ENCODE data around the gene ANKEF1. TPM values are rescaled to one million over a fixed set of nuclear protein-coding genes. Genes with fewer than 3 reads are reported as not detected.
"Not testable (repeated sequence)": the region's sequence is repeated elsewhere in the genome, so short reads cannot be mapped to it uniquely, and the experiment has no call there.

The ANKEF1 gene
- total RNA-seq, 1 experiment from 2014 or later = 1.2 TPM

DNA sequence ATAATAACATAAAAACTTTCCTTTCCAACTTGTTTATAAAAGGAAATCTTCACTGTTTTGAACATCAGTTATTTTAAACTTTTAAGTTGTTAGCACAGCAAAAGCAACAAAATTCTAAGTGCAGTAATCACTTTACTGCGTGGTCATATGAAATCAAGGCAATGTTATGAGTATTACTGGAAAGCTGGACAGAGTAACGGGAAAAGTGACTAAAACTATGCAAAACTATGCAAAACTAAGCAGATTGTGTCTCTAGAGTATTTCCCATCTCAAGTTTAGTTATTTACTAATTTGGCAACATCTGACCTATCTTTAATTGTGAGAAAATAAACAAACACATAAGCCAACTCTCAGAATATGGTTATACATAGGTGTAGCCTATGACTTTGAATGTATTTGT lies 10.9 kb upstream of the ANKEF1 start:
- in situ Hi-C loops (cut with HindIII; ENCODE audit: low sequenced_read_pairs) = no loop called here
- no peak for DNase-seq (ENCODE audit: low spot score)

DNA sequence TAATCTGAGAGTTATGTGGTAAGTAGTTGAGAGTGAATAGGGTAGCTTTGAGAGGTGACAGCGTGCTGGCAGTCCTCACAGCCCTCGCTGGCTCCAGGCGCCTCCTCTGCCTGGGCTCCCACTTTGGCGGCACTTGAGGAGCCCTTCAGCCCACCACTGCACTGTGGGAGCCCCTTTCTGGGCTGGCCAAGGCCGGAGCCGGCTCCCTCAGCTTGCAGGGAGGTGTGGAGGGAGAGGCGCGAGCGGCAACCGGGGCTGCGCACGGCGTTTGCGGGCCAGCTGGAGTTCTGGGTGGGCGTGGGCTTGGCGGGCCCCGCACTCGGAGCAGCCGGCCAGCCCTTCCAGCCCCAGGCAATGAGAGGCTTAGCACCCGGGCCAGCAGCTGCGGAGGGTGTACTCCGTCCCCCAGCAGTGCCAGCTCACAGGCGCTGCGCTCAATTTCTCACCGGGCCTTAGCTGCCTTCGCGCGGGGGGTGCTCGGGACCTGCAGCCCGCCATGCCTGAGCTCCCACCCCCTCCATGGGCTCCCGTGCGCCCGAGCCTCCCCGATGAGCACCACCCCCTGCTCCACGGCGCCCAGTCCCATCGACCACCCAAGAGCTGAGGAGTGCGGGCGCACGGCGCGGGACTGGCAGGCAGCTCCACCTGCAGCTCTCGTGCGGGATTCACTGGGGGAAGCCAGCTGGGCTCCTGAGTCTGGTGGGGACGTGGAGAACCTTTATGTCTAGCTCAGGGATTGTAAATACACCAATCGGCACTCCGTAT lies 3.2 kb upstream of the ANKEF1 start:
- in situ Hi-C loops (cut with HindIII; ENCODE audit: low sequenced_read_pairs); DNase-seq (ENCODE audit: low spot score): not testable (repeated sequence)

GRCh38 chr20:10032269-10032668 lies 2.5 kb upstream of the ANKEF1 start:
- in situ Hi-C loops (cut with HindIII; ENCODE audit: low sequenced_read_pairs) = not testable (repeated sequence)

DNA sequence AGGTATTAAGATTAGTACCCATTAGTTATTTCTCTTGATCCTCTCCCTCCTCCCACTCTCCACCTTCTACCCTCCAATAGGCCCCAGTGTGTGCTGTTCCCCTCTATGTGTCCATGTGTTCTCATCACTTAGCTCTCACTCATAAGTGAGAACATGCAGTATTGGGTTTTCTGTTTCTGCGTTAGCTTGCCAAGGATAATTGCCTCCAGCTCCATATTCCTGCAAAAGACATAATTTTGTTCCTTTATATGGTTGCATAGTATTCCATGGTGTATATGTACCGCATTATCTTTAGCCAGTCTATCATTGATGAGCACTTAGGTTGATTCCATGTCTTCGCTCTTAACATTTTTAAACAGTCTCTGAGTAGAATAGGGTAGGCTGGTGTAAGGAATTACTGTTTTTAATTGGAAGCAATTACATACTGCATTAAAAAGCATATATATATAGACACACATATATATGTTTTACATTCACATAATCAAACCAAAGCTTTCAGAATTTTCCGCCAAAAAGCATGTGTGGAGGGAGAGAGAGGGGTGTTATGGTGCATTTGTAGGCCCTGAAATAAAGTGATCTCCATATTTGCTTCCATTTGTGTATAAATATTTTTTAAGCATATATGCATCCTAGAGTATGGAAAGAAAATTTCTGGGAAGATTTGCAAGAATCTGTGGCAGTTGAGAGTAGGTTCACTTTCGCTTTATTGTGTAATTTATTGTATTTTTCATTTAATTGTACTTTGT lies 709 bp upstream of the ANKEF1 start:
- in situ Hi-C loops (cut with HindIII; ENCODE audit: low sequenced_read_pairs) = no loop called here
- no peak for DNase-seq (ENCODE audit: low spot score)

More at GRCh38 chr20:10032269-10032668, 2.5 kb upstream of the ANKEF1 start:
- not testable (repeated sequence) for DNase-seq (ENCODE audit: low spot score)

DNA sequence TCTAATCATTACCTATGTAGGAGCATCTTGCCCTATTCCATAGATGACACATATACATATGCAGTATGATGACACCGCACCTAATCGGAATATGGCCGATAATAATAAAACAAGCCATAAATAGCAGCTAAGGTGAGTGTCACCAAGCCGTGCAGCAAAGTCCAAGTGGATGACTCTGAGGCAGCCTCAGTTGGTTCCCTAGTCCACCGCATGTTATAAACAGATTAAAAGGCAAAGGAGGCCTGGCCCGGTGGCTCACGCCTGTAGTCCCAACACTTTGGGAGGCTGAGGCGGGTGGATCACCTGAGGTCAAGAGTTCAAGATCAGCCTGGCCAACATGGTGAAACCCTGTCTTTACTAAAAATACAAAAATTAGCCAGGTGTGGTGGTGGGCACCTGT lies 1.5 kb downstream of the ANKEF1 start:
- DNase-seq (ENCODE audit: low spot score); in situ Hi-C loops (cut with HindIII; ENCODE audit: low sequenced_read_pairs): not testable (repeated sequence)

- no peak for DNase-seq (ENCODE audit: low spot score)
- in situ Hi-C loops (cut with HindIII; ENCODE audit: low sequenced_read_pairs) = no loop called here
Observed at GRCh38 chr20:10040070-10040975, 5.5 kb downstream of the ANKEF1 start.

- in situ Hi-C loops (cut with HindIII; ENCODE audit: low sequenced_read_pairs) = no loop called here
Observed at GRCh38 chr20:10042086-10042485, 7.3 kb downstream of the ANKEF1 start.

GRCh38 chr20:10047427-10047826 lies 12.6 kb downstream of the ANKEF1 start:
- in situ Hi-C loops (cut with HindIII; ENCODE audit: low sequenced_read_pairs) = no loop called here
- peak; percentile 41 for DNase-seq (ENCODE audit: low spot score)

More at GRCh38 chr20:10042086-10042485, 7.3 kb downstream of the ANKEF1 start:
- DNase-seq (ENCODE audit: low spot score) = no peak

GRCh38 chr20:10051185-10051584 lies 16.4 kb downstream of the ANKEF1 start:
- DNase-seq (ENCODE audit: low spot score) = no peak
- in situ Hi-C loops (cut with HindIII; ENCODE audit: low sequenced_read_pairs) = no loop called here

GRCh38 chr20:10059006-10059405 lies 24.2 kb downstream of the ANKEF1 start:
- in situ Hi-C loops (cut with HindIII; ENCODE audit: low sequenced_read_pairs) = no loop called here
- DNase-seq (ENCODE audit: low spot score) = no peak

- DNase-seq (ENCODE audit: low spot score) = no peak
- in situ Hi-C loops (cut with HindIII; ENCODE audit: low sequenced_read_pairs) = no loop called here
Observed at GRCh38 chr20:10060226-10060625, 25.4 kb downstream of the ANKEF1 start.

DNA sequence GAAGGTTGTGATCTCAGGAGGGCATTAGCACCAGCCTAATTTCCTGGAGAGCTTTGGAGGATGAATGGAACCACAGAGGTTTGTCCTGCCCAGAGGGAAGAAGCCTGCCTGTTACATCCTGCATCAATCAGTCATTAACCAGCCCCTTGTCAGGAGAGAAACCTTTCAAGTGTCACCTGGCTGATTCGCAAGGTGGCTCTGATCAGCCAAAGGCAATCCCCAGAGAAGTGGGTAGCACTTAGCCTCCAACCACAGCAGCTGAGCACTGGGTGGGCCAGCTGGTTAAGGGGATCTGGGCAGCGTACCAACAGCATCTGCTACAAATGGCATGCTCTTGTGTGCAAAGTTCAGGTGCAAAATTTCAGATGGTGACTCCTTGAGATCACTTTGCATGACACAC lies 26.9 kb downstream of the ANKEF1 start:
- DNase-seq (ENCODE audit: low spot score) = no peak
- in situ Hi-C loops (cut with HindIII; ENCODE audit: low sequenced_read_pairs) = no loop called here

- in situ Hi-C loops (cut with HindIII; ENCODE audit: low sequenced_read_pairs) = no loop called here
- no peak for DNase-seq (ENCODE audit: low spot score)
Observed at GRCh38 chr20:10063482-10063881, 28.7 kb downstream of the ANKEF1 start.

DNA sequence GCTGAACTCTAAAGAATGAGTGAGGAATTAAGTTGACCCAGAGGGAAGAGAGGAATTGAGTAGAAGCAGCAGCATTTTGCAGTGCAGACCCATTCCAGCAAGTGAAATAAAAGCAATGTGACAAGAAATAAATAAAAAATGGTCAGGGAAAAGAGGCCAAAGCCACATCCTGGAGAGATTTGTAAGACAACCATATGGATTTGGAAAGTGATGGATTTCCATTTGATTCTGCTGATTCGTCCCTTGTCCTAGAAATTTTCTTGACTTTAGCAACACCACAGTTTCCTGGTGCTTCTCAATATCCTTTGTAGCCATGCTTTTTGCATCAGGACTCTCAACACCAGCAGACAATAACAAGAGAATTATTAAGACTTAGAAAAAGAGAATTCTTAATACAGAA lies 29.8 kb downstream of the ANKEF1 start:
- in situ Hi-C loops (cut with HindIII; ENCODE audit: low sequenced_read_pairs) = no loop called here
- no peak for DNase-seq (ENCODE audit: low spot score)

GRCh38 chr20:10065154-10065833 lies 30.5 kb downstream of the ANKEF1 start:
- in situ Hi-C loops (cut with HindIII; ENCODE audit: low sequenced_read_pairs) = no loop called here
- DNase-seq (ENCODE audit: low spot score) = no peak

DNA sequence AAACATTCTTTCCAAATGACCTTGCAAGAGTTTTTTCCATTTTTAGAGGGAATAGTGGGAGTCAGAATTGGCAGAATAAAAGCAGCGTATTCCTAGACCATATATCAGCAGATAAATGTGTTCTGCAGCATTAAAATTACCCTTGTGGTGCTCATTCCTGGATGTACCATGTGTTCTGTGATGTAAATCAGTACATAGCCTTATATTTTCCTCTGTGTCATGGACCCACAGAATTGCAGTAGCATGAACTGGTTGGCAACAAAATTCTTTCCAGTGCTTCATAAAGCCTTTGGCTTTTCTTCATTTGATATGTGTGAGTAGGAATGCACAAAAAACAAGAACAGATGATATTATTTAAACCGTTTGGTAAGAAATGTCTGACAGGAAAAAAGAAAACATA lies 32.5 kb downstream of the ANKEF1 start:
- DNase-seq (ENCODE audit: low spot score) = no peak
- in situ Hi-C loops (cut with HindIII; ENCODE audit: low sequenced_read_pairs) = no loop called here

DNA sequence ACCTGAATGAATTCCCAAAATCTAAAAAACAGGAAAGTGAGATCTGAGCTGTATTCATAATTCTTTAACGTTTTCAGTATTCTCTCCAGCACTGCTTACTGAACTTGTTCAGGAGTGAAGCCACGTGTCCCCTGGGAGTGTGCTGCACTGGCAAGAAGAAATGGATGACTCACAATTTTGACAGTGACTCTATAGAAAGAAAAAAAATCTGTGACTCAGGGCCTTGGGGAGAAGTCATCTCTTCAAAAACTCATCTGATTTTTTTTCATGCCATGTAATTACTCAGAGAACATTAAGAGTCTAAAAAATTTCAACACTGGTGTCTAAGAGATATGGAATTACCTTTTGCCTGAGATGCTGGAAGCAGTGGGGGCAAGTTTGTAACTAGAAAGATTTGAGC lies 39.7 kb downstream of the ANKEF1 start:
- in situ Hi-C loops (cut with HindIII; ENCODE audit: low sequenced_read_pairs) = no loop called here
- DNase-seq (ENCODE audit: low spot score) = no peak

DNA sequence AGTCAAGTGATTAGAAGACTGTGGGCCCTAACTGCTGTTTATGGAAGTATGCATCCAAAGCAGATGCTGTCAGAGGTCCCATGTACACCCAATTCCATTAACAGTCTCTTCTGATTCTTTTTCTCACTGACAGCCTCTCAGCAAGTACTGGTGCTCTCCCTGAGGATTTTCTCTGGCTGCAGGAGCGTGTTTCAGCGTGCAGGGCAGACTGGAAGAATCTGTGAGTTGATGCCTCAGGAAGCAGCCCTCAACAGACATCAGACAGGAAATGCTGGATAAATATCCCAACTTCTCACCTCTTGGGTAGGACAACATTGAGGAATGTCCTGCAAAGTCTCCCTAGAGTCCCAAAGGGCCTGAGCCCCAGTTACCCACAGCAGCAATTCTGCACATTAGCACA lies 40.8 kb downstream of the ANKEF1 start:
- in situ Hi-C loops (cut with HindIII; ENCODE audit: low sequenced_read_pairs) = no loop called here
- no peak for DNase-seq (ENCODE audit: low spot score)

All from G401 (cell line).